ELR (cell line): ENCODE measurements around the gene SDK2.

Experiments
- DNase-seq: peaks from one replicate; pipeline ENCODE4 v3.0.0-alpha.2; 2015; ENCODE audit warnings: low read depth

Gene SDK2

GRCh38 chr17:73586275-73586832 lies 57.9 kb downstream of the SDK2 start:
- no peak for DNase-seq

GRCh38 chr17:73585583-73585982 lies 58.7 kb downstream of the SDK2 start:
- no peak for DNase-seq

GRCh38 chr17:73584987-73585386 lies 59.3 kb downstream of the SDK2 start:
- DNase-seq: no peak

GRCh38 chr17:73584049-73584448 lies 60.2 kb downstream of the SDK2 start:
- no peak for DNase-seq

GRCh38 chr17:73582821-73583220 lies 61.4 kb downstream of the SDK2 start:
- no peak for DNase-seq

- DNase-seq: no peak
Observed at GRCh38 chr17:73582359-73582758, 61.9 kb downstream of the SDK2 start.

- no peak for DNase-seq
Observed at GRCh38 chr17:73581379-73581778, 62.9 kb downstream of the SDK2 start.

- DNase-seq: no peak
Observed at GRCh38 chr17:73580073-73580710, 64.1 kb downstream of the SDK2 start.

- no peak for DNase-seq
Observed at GRCh38 chr17:73576556-73577098, 67.6 kb downstream of the SDK2 start.

- DNase-seq: no peak
Observed at GRCh38 chr17:73575470-73576221, 68.6 kb downstream of the SDK2 start.

- no peak for DNase-seq
Observed at GRCh38 chr17:73571511-73572130, 72.6 kb downstream of the SDK2 start.

GRCh38 chr17:73569762-73570319 lies 74.4 kb downstream of the SDK2 start:
- DNase-seq: no peak

- no peak for DNase-seq
Observed at GRCh38 chr17:73568934-73569333, 75.3 kb downstream of the SDK2 start.

- DNase-seq: no peak
Observed at GRCh38 chr17:73566905-73567782, 77.1 kb downstream of the SDK2 start.

- DNase-seq: no peak
Observed at GRCh38 chr17:73564843-73565242, 79.4 kb downstream of the SDK2 start.

- no peak for DNase-seq
Observed at GRCh38 chr17:73562896-73563295, 81.3 kb downstream of the SDK2 start.

- no peak for DNase-seq
Observed at GRCh38 chr17:73561111-73561510, 83.1 kb downstream of the SDK2 start.

- DNase-seq: no peak
Observed at GRCh38 chr17:73560661-73561060, 83.6 kb downstream of the SDK2 start.

GRCh38 chr17:73559532-73559931 lies 84.7 kb downstream of the SDK2 start:
- DNase-seq: no peak

- no peak for DNase-seq
Observed at GRCh38 chr17:73555199-73555960, 88.9 kb downstream of the SDK2 start.

GRCh38 chr17:73554498-73554897 lies 89.7 kb downstream of the SDK2 start:
- no peak for DNase-seq
